ENCODE measurements around the gene CLCN6. TPM values are rescaled to one million over a fixed set of nuclear protein-coding genes. Genes with fewer than 3 reads are reported as not detected.

Gene CLCN6
- total RNA-seq, 2 donors from 2014 or later: 29.6 to 31.5 TPM

DNA sequence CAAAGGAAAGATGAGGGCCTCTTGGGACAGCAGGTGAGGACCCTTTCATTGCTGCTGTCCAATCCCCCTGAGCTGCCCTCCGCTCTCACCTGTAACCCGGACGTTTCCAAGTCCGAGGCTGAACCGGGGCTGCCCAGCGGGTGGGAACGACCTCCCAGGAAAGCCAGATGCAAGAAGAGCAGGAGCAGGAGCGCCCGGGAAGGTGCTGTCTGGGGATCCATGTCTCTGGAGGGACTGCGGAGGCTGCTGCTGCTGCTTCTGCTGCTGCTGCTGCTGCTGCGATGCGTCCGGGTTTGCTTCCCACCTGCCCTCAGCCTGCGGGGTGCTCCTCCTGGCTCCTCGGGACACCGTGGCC, 52.6 kb downstream of the CLCN6 start, which contains the start of gene NPPB:
Gene NPPB (minus strand): TSS at position 333 of the 355 bp plus-strand sequence. CDS start 112 bp downstream, at position 221.
- TF ChIP-seq, protein P1, sequence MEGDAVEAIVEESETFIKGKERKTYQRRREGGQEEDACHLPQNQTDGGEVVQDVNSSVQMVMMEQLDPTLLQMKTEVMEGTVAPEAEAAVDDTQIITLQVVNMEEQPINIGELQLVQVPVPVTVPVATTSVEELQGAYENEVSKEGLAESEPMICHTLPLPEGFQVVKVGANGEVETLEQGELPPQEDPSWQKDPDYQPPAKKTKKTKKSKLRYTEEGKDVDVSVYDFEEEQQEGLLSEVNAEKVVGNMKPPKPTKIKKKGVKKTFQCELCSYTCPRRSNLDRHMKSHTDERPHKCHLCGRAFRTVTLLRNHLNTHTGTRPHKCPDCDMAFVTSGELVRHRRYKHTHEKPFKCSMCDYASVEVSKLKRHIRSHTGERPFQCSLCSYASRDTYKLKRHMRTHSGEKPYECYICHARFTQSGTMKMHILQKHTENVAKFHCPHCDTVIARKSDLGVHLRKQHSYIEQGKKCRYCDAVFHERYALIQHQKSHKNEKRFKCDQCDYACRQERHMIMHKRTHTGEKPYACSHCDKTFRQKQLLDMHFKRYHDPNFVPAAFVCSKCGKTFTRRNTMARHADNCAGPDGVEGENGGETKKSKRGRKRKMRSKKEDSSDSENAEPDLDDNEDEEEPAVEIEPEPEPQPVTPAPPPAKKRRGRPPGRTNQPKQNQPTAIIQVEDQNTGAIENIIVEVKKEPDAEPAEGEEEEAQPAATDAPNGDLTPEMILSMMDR (conservative IDR thresholded peaks at IDR 0.05): no peak
- Histone ChIP-seq H3K9me3 (ENCODE audit: control insufficient read depth, low read length) (no peaks in the 10 kb centered on the region), H3K36me3 (ENCODE audit: control insufficient read depth, insufficient read depth, low read length) (no peaks in the 10 kb centered on the region), H3K4me3 (ENCODE audit: low read length) (peak within 1 kb of the TSS; percentile 77), H3K27ac (ENCODE audit: low read depth, low read length) (peak within 1 kb of the TSS; percentile 25), H3K27me3 (ENCODE audit: control insufficient read depth, insufficient read depth, low read length, poor library complexity, severe bottlenecking) (peaks cover 6% of the 10 kb centered on the region), H3K9ac (ENCODE audit: extremely low read depth, low read length, poor library complexity, severe bottlenecking) (peak within 1 kb of the TSS; percentile 77), H3K4me1 (ENCODE audit: control insufficient read depth, insufficient read depth, low read length) (peaks cover 5% of the 10 kb centered on the region)
- Mint-ChIP-seq H3K4me3 (peak within 1 kb of the TSS; percentile 47), H3K27ac (no peak within 1 kb of the TSS), H3K27me3 (ENCODE audit: insufficient read depth) (peaks cover 54% of the 10 kb centered on the region), H3K36me3 (ENCODE audit: low read depth) (no peaks in the 10 kb centered on the region), H3K9me3 (no peaks in the 10 kb centered on the region), H3K4me1 (peaks cover 6% of the 10 kb centered on the region)
- WGBS, 2 experiments (ENCODE audit: insufficient coverage in 1 of 2, insufficient read length in 1 of 2): 14 to 27% methylated on average over 7 to 16 of the region's 16 CpGs
- DNase-seq: no peak

DNA sequence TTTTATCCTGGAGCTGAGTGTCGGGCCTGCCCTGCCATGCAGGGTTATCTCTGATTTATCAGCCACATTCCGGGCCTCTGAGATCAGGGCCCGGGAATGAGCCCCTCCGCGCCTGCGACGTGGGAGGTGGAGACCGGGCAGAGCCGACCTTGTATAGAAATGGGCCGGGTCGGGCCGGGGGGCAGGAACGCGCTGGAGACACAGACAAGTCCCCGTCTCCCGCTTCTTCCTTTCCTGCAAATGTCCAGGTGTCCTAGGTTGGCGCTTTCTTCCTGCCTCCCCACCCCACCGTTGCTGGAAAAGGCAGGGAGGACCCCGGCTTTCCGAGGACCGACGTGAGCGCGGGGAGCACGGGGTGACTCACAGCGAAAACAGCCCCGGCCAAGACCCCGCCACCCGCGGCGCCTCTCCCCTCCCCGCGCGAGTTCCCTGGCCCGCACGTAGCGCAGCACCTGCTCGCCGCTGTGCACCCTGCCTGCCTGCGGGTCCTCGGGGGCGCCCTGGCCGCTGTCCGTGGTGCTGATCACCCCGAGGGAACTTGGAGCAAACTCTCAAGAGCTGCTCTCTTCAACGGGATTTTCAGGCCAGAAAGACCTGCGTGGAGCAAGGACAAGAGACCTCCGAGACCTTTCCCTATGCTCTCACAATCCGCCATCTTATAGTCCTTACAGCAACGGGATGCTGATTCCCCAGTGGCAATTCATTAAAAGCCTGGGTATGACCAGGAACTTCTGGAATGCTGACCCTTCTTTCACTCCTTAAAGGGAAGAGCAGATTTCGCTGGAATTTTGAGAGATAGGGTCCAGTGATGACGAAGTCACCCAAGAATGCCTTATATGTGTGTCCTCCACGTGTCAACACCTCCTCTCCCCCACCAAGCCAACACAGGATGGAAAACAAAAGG, 53.2 kb downstream of the CLCN6 start:
- WGBS, 2 experiments (ENCODE audit: insufficient coverage in 1 of 2, insufficient read length in 1 of 2): 3 to 4% methylated on average over 27 to 53 of the region's 53 CpGs
- peaks cover 6% of the 10 kb centered on the region for H3K27me3 ChIP-seq (ENCODE audit: control insufficient read depth, insufficient read depth, low read length, poor library complexity, severe bottlenecking)
- peaks cover 6% of the 10 kb centered on the region for H3K4me1 Mint-ChIP-seq
- peaks cover 52% of the 10 kb centered on the region for H3K27me3 Mint-ChIP-seq (ENCODE audit: insufficient read depth)
- no peaks in the 10 kb centered on the region for H3K36me3 Mint-ChIP-seq (ENCODE audit: low read depth)
- H3K4me3 Mint-ChIP-seq: peak overlapping the region; percentile 47
- peak; percentile 96 for DNase-seq
- H3K4me3 ChIP-seq (ENCODE audit: low read length): peak overlapping the region; percentile 77
- no peak overlapping the region for H3K27ac Mint-ChIP-seq
- no peaks in the 10 kb centered on the region for H3K36me3 ChIP-seq (ENCODE audit: control insufficient read depth, insufficient read depth, low read length)
- H3K9me3 ChIP-seq (ENCODE audit: control insufficient read depth, low read length): no peaks in the 10 kb centered on the region
- peaks cover 5% of the 10 kb centered on the region for H3K4me1 ChIP-seq (ENCODE audit: control insufficient read depth, insufficient read depth, low read length)
- H3K27ac ChIP-seq (ENCODE audit: low read depth, low read length): peak overlapping the region; percentile 25
- peak overlapping the region; percentile 77 for H3K9ac ChIP-seq (ENCODE audit: extremely low read depth, low read length, poor library complexity, severe bottlenecking)
- TF ChIP-seq, protein P1 (conservative IDR thresholded peaks at IDR 0.05): peak; percentile 66
- no peaks in the 10 kb centered on the region for H3K9me3 Mint-ChIP-seq

- H3K4me3 ChIP-seq (ENCODE audit: low read length): peak overlapping the region; percentile 77
- peaks cover 6% of the 10 kb centered on the region for H3K27me3 ChIP-seq (ENCODE audit: control insufficient read depth, insufficient read depth, low read length, poor library complexity, severe bottlenecking)
- H3K27ac ChIP-seq (ENCODE audit: low read depth, low read length): no peak overlapping the region
- H3K4me1 Mint-ChIP-seq: peaks cover 6% of the 10 kb centered on the region
- no peaks in the 10 kb centered on the region for H3K9me3 Mint-ChIP-seq
- H3K27ac Mint-ChIP-seq: no peak overlapping the region
- TF ChIP-seq, protein P1 (conservative IDR thresholded peaks at IDR 0.05): no peak
- peaks cover 5% of the 10 kb centered on the region for H3K4me1 ChIP-seq (ENCODE audit: control insufficient read depth, insufficient read depth, low read length)
- no peaks in the 10 kb centered on the region for H3K9me3 ChIP-seq (ENCODE audit: control insufficient read depth, low read length)
- H3K36me3 ChIP-seq (ENCODE audit: control insufficient read depth, insufficient read depth, low read length): no peaks in the 10 kb centered on the region
- H3K4me3 Mint-ChIP-seq: no peak overlapping the region
- no peaks in the 10 kb centered on the region for H3K36me3 Mint-ChIP-seq (ENCODE audit: low read depth)
- H3K27me3 Mint-ChIP-seq (ENCODE audit: insufficient read depth): peaks cover 52% of the 10 kb centered on the region
- 90% methylated on average over 2 of the region's 2 CpGs; no CpG with 5 or more reads in 1 of the 2 experiments for WGBS, 2 experiments (ENCODE audit: insufficient coverage in 1 of 2, insufficient read length in 1 of 2)
- DNase-seq: no peak
- peak overlapping the region; percentile 47 for H3K9ac ChIP-seq (ENCODE audit: extremely low read depth, low read length, poor library complexity, severe bottlenecking)
Observed at GRCh38 chr1:11860083-11860482, 54.1 kb downstream of the CLCN6 start.
